Glomerular endothelial cell (primary cell): Measurements from ENCODE around the gene PPFIBP1. TPM values are rescaled to one million over a fixed set of nuclear protein-coding genes. Genes with fewer than 3 reads are reported as not detected.

ENCODE experiments used
- total RNA-seq: library from RNA; depleted of rRNA; stranded (reverse); fragments of >200 nt; gene quantifications from 2 replicates; pipeline ENCODE4 v1.2.3, GENCODE V29; 2015

Gene PPFIBP1
- total RNA-seq, 1 donor from 2014 or later: 125 TPM

Other genes with a start within 250 kb of the PPFIBP1 start
- gene BMAL2, start 191.4 kb upstream of the PPFIBP1 start, total RNA-seq: 30.1 and 33.3 TPM in 2 replicates
- gene SMCO2, start 77.5 kb upstream of the PPFIBP1 start, total RNA-seq: 0.88 TPM in 1 of 2 replicates, not detected in the other
- 2.0 and 3.3 TPM in 2 replicates for gene REP15, start 172.2 kb downstream of the PPFIBP1 start, total RNA-seq
- gene MRPS35, start 186.6 kb downstream of the PPFIBP1 start, total RNA-seq: 41.3 and 42.6 TPM in 2 replicates